SK-N-SH (cell line): Measurements from ENCODE around the gene SLC35F4. TPM values are rescaled to one million over a fixed set of nuclear protein-coding genes. Genes with fewer than 3 reads are reported as not detected.

Experiments
- CTCF ChIA-PET: fragments of 300-600, 350-600 bp; formaldehyde crosslinking; extraction: SDS; loops from one replicate; lab custom pipeline; 2021; lab: Yijun Ruan, JAX
- POLR2A ChIA-PET: fragments of 350-600 bp; sonication (Branson Sonifier 250); formaldehyde crosslinking; extraction: SDS; loops from one replicate; lab custom pipeline; 2020; ENCODE audit warnings: antibody characterized with exemption, inconsistent platforms; lab: Yijun Ruan, JAX
- DNase-seq: peaks from one replicate; pipeline ENCODE4 v3.0.0; 2012
- H2AFZ ChIP-seq: fragments of 200-600 bp; sonication (generic); 2 replicates; pipeline ENCODE4 v1.8.1; 2016; ENCODE audit warnings: antibody characterized with exemption, mild to moderate bottlenecking, low read depth
- H3F3A ChIP-seq: fragments of 200-600 bp; sonication (generic); replicated peaks from 2 replicates; pipeline ENCODE3; 2016; ENCODE audit warnings: antibody characterized with exemption, mild to moderate bottlenecking; ENCODE audit not compliant: insufficient read depth
- H3K27ac ChIP-seq, 2 experiments: fragments of 200-500 bp in 1 of 2; fragments of 200-600 bp in 1 of 2; sonication (Bioruptor generic) in 1 of 2; sonication (generic), shearing (Covaris generic) in 1 of 2; 2 replicates each; pipeline versions ENCODE4 v1.5.1 to v1.6.1; 2014 to 2016; ENCODE audit warnings: low read depth in 2 of 2, inconsistent platforms in 1 of 2, low read length in 1 of 2, mild to moderate bottlenecking in 1 of 2, mixed read lengths in 1 of 2
- H3K27me3 ChIP-seq: fragments of 200-600 bp; sonication (generic), shearing (Covaris generic); 2 replicates; pipeline ENCODE4 v1.6.1; 2016; ENCODE audit warnings: mixed run types; ENCODE audit not compliant: insufficient read depth
- H3K36me3 ChIP-seq, 2 experiments: fragments of 200-500 bp in 1 of 2; fragments of 200-600 bp in 1 of 2; sonication (Bioruptor generic) in 1 of 2; sonication (generic) in 1 of 2; replicated peaks in 1 of 2; 2 replicates each; pipeline versions ENCODE3 to v1.5.1; 2014 to 2016; ENCODE audit warnings: low read length in 1 of 2, mild to moderate bottlenecking in 1 of 2; ENCODE audit not compliant: insufficient read depth in 2 of 2, control insufficient read depth in 1 of 2
- H3K4me1 ChIP-seq, 2 experiments: fragments of 200-500 bp in 1 of 2; fragments of 200-600 bp in 1 of 2; sonication (Bioruptor generic) in 1 of 2; sonication (generic), shearing (Covaris generic) in 1 of 2; 2 replicates each; pipeline versions ENCODE4 v1.5.1 to v1.6.1; 2014 to 2016; ENCODE audit warnings: low read depth in 1 of 2, low read length in 1 of 2, mixed run types in 1 of 2; ENCODE audit not compliant: insufficient read depth in 2 of 2, control insufficient read depth in 1 of 2
- H3K4me2 ChIP-seq: fragments of 200-600 bp; sonication (generic), shearing (Covaris generic); 2 replicates; pipeline ENCODE4 v1.6.1; 2017; ENCODE audit warnings: mixed run types
- H3K4me3 ChIP-seq, 2 experiments: fragments of 200-500 bp in 1 of 2; fragments of 200-600 bp in 1 of 2; sonication (Bioruptor generic) in 1 of 2; sonication (generic), shearing (Covaris generic) in 1 of 2; 2 replicates each; pipeline versions ENCODE4 v1.5.1 to v1.8.1; 2014 to 2016; ENCODE audit warnings: low read depth in 2 of 2, inconsistent platforms in 1 of 2, low read length in 1 of 2, mild to moderate bottlenecking in 1 of 2, mixed read lengths in 1 of 2, moderate library complexity in 1 of 2
- H3K79me2 ChIP-seq: fragments of 200-600 bp; sonication (generic); 2 replicates; pipeline ENCODE4 v1.8.1; 2017; ENCODE audit warnings: mild to moderate bottlenecking; ENCODE audit not compliant: insufficient read depth
- H3K9ac ChIP-seq: fragments of 200-600 bp; sonication (generic); 2 replicates; pipeline ENCODE4 v1.6.1; 2017; ENCODE audit warnings: mixed run types
- H3K9me2 ChIP-seq: fragments of 200-600 bp; sonication (generic); 2 replicates; pipeline ENCODE4 v1.6.1; 2017; ENCODE audit warnings: mixed run types
- H3K9me3 ChIP-seq: fragments of 200-600 bp; sonication (generic); 2 replicates; pipeline ENCODE4 v1.6.1; 2017; ENCODE audit warnings: mixed run types, mild to moderate bottlenecking, moderate library complexity
- H4K20me1 ChIP-seq: fragments of 200-600 bp; sonication (generic); 2 replicates; pipeline ENCODE4 v1.6.1; 2017; ENCODE audit warnings: mild to moderate bottlenecking, mixed run types; ENCODE audit not compliant: insufficient read depth
- ELF1 ChIP-seq: IDR thresholded peaks from 2 replicates; pipeline ENCODE4 v1.4.0; 2012
- FOSL2 ChIP-seq: IDR thresholded peaks from 2 replicates; pipeline ENCODE4 v1.4.0; 2012; ENCODE audit warnings: low read depth, mild to moderate bottlenecking, moderate library complexity, borderline replicate concordance
- FOXJ3 ChIP-seq: sonication (generic); formaldehyde crosslinking; IDR thresholded peaks from 2 replicates; pipeline ENCODE4 v1.5.1; 2020; ENCODE audit warnings: mild to moderate bottlenecking, missing genetic modification reagents
- GABPA ChIP-seq: IDR thresholded peaks from 2 replicates; pipeline ENCODE4 v1.4.0; 2012; ENCODE audit warnings: low read depth, mild to moderate bottlenecking
- GATA2 ChIP-seq: sonication (generic); formaldehyde crosslinking; IDR thresholded peaks from 2 replicates; pipeline ENCODE4 v1.5.0; 2020; ENCODE audit warnings: mild to moderate bottlenecking, missing genetic modification reagents
- JUND ChIP-seq: IDR thresholded peaks from 2 replicates; pipeline ENCODE4 v1.4.0; 2012
- MEF2A ChIP-seq: IDR thresholded peaks from 2 replicates; pipeline ENCODE4 v1.4.0; 2012; ENCODE audit warnings: low read depth, borderline replicate concordance
- RCOR1 ChIP-seq: fragments of 150-350 bp; IDR thresholded peaks from 2 replicates; pipeline ENCODE4 v1.6.1; 2017; ENCODE audit warnings: antibody characterized with exemption, low read length
- RFX5 ChIP-seq: IDR thresholded peaks from 2 replicates; pipeline ENCODE4 v1.6.1; 2012; ENCODE audit warnings: mild to moderate bottlenecking, improper control_type of control experiment, low read length
- RXRA ChIP-seq: IDR thresholded peaks from 2 replicates; pipeline ENCODE4 v1.4.0; 2012; ENCODE audit warnings: low read depth, mild to moderate bottlenecking, borderline replicate concordance
- SIN3A ChIP-seq: IDR thresholded peaks from 2 replicates; pipeline ENCODE4 v1.6.1; 2012; ENCODE audit warnings: low read depth, mild to moderate bottlenecking, low read length, moderate library complexity, borderline replicate concordance
- TAF1 ChIP-seq: IDR thresholded peaks from 2 replicates; pipeline ENCODE4 v1.6.1; 2012; ENCODE audit warnings: low read depth, mild to moderate bottlenecking, low read length, moderate library complexity, borderline replicate concordance
- TCF12 ChIP-seq: IDR thresholded peaks from 2 replicates; pipeline ENCODE4 v1.4.0; 2012
- TEAD4 ChIP-seq: IDR thresholded peaks from 2 replicates; pipeline ENCODE4 v1.4.0; 2012; ENCODE audit warnings: mild to moderate bottlenecking, borderline replicate concordance; ENCODE audit not compliant: insufficient read depth
- ZBTB33 ChIP-seq: IDR thresholded peaks from 2 replicates; pipeline ENCODE4 v1.4.0; 2012; ENCODE audit warnings: low read depth, borderline replicate concordance
- WGBS: methylation state at CpG from one replicate; pipeline ENCODE4 v1.1.6; 2017; ENCODE audit warnings: low lambda C conversion rate; 5-methylcytosine and 5-hydroxymethylcytosine counted together
- polyA plus RNA-seq, 3 experiments: library from polyadenylated mRNA; depleted of rRNA; stranded (reverse); fragments of >200 nt; gene quantifications; 2 replicates each; pipeline ENCODE4 v1.2.3, GENCODE V29; 2012
- TF ChIP-seq, protein P1 (sequence below): fragments of 200-600 bp; sonication (generic); IDR thresholded peaks from 2 replicates; pipeline ENCODE4 v1.6.1; 2017; ENCODE audit warnings: antibody characterized with exemption, mild to moderate bottlenecking, moderate library complexity
- TF ChIP-seq, protein P2 (sequence below): IDR thresholded peaks from 2 replicates; pipeline ENCODE4 v1.6.1; 2012; ENCODE audit warnings: mild to moderate bottlenecking, low read depth, low read length, moderate library complexity

Gene SLC35F4
- polyA plus RNA-seq, 1 of the 3 experiments (the other 2 are of a cell fraction), result not detected

- POLR2A ChIA-PET, result no interaction called here
Observed at GRCh38 chr14:57632649-57633048, 233.2 kb downstream of the SLC35F4 start.

More at GRCh38 chr14:57632649-57633048, 233.2 kb downstream of the SLC35F4 start:
- H3K9me3 ChIP-seq, result no peaks in the 10 kb centered on the region
- DNase-seq, result no peak
- no peak overlapping the region for H3K4me2 ChIP-seq
- no peaks in the 10 kb centered on the region for H3F3A ChIP-seq
- no peaks in the 10 kb centered on the region for H4K20me1 ChIP-seq
- no peak overlapping the region for H2AFZ ChIP-seq
- H3K27me3 ChIP-seq, result no peaks in the 10 kb centered on the region
- TF ChIP-seq, protein P1, sequence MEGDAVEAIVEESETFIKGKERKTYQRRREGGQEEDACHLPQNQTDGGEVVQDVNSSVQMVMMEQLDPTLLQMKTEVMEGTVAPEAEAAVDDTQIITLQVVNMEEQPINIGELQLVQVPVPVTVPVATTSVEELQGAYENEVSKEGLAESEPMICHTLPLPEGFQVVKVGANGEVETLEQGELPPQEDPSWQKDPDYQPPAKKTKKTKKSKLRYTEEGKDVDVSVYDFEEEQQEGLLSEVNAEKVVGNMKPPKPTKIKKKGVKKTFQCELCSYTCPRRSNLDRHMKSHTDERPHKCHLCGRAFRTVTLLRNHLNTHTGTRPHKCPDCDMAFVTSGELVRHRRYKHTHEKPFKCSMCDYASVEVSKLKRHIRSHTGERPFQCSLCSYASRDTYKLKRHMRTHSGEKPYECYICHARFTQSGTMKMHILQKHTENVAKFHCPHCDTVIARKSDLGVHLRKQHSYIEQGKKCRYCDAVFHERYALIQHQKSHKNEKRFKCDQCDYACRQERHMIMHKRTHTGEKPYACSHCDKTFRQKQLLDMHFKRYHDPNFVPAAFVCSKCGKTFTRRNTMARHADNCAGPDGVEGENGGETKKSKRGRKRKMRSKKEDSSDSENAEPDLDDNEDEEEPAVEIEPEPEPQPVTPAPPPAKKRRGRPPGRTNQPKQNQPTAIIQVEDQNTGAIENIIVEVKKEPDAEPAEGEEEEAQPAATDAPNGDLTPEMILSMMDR, result no peak
- TF ChIP-seq TCF12 (no peak), ELF1 (no peak), RFX5 (no peak), ZBTB33 (no peak), TEAD4 (no peak), MEF2A (no peak), FOSL2 (no peak), GATA2 (no peak), TAF1 (no peak), SIN3A (no peak), RCOR1 (no peak), JUND (no peak), RXRA (no peak), GABPA (no peak), FOXJ3 (CRISPR knock-in tag) (no peak)
- TF ChIP-seq, protein P2, sequence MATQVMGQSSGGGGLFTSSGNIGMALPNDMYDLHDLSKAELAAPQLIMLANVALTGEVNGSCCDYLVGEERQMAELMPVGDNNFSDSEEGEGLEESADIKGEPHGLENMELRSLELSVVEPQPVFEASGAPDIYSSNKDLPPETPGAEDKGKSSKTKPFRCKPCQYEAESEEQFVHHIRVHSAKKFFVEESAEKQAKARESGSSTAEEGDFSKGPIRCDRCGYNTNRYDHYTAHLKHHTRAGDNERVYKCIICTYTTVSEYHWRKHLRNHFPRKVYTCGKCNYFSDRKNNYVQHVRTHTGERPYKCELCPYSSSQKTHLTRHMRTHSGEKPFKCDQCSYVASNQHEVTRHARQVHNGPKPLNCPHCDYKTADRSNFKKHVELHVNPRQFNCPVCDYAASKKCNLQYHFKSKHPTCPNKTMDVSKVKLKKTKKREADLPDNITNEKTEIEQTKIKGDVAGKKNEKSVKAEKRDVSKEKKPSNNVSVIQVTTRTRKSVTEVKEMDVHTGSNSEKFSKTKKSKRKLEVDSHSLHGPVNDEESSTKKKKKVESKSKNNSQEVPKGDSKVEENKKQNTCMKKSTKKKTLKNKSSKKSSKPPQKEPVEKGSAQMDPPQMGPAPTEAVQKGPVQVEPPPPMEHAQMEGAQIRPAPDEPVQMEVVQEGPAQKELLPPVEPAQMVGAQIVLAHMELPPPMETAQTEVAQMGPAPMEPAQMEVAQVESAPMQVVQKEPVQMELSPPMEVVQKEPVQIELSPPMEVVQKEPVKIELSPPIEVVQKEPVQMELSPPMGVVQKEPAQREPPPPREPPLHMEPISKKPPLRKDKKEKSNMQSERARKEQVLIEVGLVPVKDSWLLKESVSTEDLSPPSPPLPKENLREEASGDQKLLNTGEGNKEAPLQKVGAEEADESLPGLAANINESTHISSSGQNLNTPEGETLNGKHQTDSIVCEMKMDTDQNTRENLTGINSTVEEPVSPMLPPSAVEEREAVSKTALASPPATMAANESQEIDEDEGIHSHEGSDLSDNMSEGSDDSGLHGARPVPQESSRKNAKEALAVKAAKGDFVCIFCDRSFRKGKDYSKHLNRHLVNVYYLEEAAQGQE, result no peak
- H3K4me1 ChIP-seq, result no peaks in the 10 kb centered on the region
- 0% methylated on average over 2 of the region's 2 CpGs for WGBS
- H3K9ac ChIP-seq, result no peak overlapping the region
- no peak overlapping the region for H3K4me3 ChIP-seq
- no peak overlapping the region for H3K27ac ChIP-seq
- H3K36me3 ChIP-seq, result no peaks in the 10 kb centered on the region
- H3K9me2 ChIP-seq, result no peaks in the 10 kb centered on the region
- CTCF ChIA-PET, result no interaction called here
- no peaks in the 10 kb centered on the region for H3K79me2 ChIP-seq
